OCI-M2 (cell line): Measurements from ENCODE around the gene NECTIN3.

Experiments
- DNase-seq: peaks from one replicate; lab custom pipeline; 2025; ENCODE audit not compliant: unreplicated experiment; lab: John Stamatoyannopoulos, UW

The NECTIN3 gene

DNA sequence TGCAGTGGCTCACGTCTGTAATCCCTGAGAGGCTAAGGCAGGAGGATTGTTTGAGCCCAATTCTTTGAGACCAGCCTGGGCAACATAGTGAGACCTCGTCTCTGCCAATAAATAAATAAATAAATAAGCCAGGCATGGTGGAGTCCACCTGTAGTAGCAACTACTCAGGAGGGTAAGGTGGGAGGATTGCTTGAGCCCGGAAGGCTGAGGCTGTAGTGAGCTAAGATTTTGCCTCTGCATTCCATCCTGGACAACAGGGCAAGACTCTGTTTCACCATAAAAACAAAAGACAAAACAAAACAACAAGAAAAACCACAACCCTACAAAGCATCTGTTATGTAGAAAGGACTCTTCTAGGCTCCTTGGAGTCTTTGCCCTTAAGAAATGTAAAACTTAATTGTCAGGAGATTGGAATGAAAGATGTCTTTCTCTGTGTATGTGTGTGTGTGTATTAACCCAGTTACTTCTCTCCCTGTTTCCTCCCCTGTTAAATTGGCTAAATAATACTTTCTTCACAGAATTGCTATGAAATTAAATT lies 9.5 kb downstream of the NECTIN3 start:
- DNase-seq = no peak

DNA sequence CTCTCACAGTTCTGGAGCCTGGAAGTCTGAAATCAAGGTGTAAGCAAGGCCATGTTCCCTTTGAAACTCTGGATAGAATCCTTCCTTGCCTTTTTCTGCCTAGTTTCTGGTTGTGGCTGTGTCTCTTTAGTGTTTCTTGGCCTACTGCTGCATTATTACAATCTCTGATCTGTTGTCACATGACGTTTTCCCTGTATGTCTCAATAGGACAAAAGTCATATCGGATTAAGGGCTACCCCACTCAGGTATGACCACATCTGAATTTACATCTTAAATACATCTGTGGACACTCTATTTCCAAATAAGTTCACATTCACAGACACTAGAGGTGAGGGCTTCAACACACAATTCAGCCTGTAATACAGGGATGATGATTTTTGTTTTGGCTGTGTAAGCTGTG lies 13.3 kb downstream of the NECTIN3 start:
- DNase-seq = no peak

DNA sequence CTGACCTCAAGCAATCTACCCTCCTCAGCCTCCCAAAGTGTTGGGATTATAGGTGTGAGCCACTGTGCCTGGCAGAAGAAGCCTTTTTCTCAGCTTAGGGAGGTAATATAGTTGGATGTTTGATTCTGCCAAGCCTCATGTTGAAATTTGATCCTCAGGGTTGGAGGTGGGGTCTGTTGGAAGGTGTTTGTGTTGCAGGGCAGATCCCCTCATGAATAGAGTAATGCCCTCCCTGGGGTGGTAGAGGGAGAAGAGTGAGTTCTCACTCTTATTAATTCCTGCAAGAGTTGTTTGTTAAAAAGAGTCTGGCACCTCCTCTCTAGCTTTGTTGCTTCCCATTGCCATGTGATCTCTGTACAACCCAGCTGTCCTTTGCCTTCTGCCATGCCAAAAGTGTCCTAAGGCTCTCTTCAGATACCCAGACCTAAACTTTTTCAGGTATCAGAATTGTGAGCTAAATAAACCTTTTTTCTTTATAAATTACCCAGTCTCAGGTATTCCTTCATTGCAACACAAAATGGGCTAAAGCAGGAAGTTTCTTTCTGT lies 16.4 kb downstream of the NECTIN3 start:
- no peak for DNase-seq

DNA sequence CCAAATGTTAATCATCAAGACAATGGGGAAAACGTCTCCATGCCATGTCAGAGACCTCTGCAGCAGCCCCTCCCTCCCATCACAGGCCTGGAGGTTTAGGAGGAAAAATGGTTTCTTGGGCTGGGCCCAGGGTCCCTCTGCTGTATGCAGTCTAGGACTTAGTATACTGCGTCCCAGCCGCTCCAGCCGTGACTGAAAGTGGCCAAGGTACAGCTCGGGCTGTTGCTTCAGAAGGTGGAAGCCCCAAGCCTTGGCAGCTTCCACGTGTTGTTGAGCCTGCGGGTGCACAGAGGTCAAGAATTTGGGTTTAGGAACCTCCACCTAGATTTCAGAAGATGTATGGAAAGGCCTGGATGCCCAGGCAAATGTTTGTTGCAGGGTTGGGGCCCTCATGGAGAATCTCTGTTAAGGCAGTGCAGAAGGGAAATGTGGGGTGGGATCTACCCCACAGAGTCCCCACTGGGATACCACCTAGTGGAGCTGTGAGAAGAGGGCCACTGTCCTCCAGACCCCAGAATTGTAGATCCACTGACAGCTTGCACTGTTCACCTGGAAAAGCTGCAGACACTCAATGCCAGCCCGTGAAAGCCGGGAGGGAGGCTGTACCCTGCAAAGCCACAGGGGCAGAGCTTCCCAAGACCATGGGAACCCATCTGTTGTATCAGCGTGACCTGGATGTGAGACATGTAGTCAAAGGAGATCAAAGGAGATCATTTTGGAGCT lies 25.0 kb downstream of the NECTIN3 start:
- DNase-seq = no peak

DNA sequence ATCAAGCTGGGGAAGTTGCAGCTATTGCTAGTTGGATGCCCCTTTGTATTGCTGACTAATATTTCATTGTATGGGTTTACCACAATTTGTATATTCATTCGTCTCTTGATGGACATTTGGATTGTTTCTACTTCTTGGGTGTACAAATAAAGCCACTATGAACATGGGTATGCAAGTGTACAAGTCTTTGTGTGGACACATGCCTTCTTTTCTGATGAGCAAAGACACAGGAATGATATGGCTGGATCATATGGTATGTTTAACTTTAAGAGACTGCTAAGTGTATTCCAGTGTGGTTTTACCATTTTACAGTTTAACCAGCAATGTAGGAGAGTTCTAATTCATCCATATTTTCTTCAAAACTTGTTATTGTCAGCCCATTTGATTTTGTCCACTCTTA lies 32.2 kb downstream of the NECTIN3 start:
- DNase-seq = no peak

DNA sequence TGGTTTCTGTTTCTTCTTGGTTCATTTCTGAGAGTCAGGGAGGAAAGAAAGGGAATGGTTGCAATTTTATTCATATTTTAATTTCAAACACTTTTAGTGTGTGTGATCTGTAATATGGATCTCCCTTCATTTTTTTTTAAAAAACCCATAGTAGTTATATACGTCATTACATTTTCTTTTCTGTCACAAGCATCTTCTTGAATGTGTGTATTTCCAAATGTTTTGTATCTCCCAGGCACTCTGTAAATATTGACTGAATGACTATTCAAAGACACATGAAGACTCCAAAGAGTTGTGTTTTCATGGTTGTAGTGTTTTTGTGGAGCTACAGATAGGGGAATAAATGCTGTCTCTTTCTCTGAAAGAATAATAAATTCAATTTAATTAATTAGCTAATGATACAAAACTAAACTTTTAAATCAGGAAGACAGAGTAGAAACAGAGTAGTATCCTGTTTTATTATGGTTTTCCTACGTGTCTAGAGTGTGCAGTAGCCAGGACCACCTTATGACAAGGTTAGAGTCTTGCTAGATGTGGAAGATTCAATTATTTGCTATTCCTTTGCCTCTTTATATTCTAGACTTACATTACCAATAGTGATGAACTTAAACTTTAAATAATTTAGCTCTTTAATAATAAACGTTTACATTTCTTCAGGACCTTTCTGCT lies 35.5 kb downstream of the NECTIN3 start:
- no peak for DNase-seq

DNA sequence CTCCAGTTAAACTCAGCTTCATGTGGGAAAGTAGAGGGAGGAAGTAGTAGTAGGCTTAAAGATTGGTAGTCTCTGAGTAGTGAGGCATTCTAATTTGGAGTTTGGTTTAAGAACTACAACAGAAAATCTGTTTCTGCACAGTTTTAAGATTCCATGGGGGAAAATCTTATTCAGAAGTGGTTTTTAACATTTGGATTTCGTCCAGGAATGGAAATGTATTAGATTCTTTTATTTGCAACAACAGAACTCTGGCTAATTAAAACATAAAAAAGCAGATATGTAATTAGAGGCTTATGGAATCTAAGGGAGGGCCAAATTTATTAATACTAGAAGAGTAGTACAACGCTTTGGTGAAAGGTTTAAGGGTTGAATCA lies 36.0 kb downstream of the NECTIN3 start:
- no peak for DNase-seq

DNA sequence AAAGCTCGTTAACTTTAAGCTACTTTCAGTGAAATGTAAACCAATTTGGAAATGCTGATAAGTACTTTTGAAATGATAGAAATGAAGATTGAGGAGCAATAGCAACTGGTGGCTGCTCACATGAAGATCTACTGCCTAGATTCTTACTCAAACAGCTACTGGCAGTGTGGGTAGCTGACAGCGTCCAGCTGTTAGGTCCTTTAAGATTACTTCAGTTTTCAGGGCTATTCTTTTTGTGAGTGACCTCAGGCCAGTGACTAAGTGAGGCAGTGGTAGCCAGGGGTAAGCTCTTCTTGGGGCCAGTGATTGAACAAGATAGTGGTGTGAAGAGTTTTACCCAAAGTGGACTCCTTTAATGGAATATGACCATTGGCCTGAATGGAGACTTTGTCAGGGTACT lies 41.3 kb downstream of the NECTIN3 start:
- DNase-seq = no peak

DNA sequence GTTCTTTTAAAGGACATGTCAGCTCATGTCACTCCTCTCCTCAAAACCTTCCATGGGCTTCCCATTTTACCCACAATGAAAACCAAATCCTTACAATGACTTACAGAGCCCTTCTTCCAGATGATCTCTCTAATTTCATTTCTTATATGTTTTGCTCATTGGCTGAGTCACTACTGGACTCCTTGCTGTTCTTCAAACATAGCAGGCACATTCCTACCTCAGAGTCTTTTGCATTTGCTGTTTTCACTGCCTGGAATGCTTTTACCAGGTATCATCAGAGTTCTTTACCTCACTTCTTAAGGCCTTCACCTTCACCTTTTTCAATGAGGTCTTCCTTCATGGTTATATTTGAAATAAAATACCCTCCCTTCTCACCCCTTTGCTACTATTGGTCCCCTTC lies 57.3 kb downstream of the NECTIN3 start:
- no peak for DNase-seq

DNA sequence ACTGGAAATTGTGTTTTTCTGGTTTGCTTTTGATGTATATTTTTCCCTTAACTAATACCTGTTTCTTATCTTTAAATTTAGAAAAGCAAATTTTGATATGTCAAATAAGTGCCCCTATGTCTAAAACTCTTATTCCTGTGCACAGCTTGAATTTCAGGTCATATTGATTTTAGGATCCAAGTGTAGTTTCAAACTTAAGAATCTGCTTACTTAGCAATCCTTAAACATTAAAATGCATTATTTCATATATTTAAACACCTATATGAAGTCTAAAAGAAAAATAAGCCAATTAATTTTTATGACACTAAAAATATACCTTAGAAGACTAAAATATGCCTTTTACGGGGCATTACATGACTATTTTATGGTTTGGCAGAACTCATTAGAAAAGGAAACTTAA lies 59.2 kb downstream of the NECTIN3 start:
- DNase-seq = no peak

DNA sequence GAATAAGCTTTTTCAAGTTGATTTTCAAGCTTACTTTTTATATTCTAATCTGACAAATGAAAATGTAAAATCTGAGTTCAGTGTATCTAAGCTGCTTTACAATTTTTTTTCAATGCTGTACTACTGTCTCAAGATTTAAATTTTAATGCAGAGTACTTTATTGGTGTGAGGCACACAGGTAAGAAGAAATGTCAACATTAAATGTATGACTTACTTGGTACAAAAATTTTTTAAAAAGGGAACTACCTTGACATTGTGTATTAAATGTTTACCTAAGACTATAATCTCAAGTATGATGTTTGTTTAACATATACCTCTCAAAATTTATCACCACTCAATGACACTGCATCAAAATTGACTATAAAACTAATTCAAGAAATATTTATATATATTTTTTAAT lies 62.7 kb downstream of the NECTIN3 start:
- no peak for DNase-seq

DNA sequence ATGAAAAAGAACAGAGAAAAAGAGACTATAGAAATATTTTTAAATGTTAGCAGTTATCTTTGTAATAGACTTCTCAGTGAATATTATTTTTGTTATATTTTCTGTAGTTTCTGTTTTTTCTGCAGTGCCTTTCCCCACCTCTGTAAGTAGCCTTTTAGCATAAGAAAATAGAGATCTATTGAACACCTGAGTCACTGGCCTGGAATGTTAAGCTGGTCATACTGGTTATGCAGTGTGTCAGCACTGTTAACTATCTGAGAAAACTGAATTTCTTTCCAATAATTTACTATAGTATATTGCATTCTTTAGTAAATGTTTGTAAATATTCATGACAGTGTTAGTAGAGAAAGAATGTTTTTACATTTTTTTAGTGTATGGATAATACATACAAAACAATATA lies 79.8 kb downstream of the NECTIN3 start:
- DNase-seq = no peak

DNA sequence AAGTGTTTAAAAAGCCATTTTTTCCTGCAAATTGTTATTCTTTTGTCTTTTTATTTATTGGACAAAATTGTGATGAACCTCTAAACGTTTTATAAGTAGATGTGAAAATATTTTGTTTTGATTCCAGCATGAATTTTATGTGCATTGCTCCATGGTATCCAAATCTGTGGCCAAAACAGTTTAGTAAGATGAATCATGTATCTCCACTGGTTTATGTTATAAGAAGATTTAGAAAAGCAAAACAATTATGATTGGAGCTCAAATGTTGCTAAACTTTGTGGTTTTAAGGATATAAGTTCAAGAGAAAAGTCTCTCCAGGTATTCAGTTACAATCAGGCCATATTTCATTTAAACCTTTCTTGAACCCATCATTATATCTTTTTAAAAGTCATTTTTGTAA lies 80.9 kb downstream of the NECTIN3 start:
- DNase-seq = no peak

DNA sequence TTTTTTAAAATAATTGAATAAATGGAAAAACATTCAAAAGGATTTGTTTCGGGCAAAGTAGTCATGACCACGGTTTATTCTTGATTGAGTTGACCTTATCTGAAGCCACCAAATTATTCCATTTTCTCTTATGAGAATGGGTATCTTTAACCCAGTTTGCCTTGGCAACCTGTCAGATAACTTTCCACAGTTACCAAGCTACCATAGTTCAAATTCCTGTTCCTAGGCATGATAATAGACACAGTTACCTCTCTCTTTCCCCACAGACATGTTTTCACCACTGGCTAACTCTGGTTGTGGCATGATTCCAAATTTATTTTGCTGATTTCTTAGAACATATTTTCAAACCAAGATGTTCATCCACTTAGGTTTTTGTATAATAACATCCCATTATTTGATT lies 84.9 kb downstream of the NECTIN3 start:
- no peak for DNase-seq

DNA sequence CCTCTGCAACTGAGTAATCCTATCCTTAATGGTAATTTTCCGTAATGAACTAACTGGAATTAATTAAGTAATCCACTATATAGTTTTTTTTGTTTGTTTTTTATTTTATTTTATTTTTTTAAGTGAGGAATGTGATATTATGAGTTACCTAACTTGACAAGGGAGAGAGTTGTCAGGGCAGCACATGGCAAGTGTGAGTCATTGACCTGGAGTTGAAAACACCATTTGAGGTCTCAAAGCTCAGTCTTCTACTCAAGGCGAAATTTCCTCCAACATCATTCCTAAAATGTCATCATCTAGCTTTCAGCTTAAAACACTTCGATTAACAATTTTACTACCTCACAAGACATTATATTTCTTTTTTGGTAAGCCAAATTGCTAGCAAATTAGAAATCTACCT lies 87.8 kb downstream of the NECTIN3 start:
- DNase-seq = no peak

DNA sequence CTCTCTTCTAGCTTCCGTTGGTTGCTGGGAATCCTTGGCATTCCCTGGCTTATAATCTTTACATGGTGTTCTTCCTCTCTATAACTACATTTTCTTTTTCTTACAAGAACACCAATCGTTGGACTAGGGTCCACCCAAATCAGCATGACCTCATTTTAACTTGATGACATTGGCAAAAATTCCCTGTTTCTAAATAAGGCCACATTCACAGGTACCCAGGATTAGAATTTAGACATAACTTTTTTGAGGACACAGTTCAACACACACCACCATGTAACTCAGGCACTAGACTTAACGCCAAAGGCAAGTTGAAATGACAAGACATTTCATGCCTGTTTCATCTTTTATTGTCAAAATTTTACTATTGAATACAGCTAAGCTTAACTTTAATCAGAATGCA lies 93.0 kb downstream of the NECTIN3 start:
- DNase-seq = no peak

DNA sequence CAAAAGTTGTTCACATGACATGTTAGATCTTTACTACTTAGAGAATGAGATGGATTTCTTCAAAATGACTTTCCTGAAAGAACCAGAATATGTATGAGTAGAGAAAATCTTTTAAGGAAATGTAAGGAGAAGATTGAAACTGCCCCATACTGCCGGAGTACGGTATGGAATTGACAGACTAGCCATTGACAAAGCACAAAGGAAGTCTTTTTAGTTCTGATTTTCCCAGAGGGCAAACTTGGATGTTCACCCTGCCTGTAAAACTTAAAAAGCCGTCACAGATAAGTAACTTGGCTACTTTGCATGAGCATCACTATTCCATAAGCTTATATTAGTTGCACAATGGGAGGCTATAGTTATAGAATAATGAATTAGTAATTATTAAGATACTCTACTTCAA lies 93.8 kb downstream of the NECTIN3 start:
- DNase-seq = no peak

DNA sequence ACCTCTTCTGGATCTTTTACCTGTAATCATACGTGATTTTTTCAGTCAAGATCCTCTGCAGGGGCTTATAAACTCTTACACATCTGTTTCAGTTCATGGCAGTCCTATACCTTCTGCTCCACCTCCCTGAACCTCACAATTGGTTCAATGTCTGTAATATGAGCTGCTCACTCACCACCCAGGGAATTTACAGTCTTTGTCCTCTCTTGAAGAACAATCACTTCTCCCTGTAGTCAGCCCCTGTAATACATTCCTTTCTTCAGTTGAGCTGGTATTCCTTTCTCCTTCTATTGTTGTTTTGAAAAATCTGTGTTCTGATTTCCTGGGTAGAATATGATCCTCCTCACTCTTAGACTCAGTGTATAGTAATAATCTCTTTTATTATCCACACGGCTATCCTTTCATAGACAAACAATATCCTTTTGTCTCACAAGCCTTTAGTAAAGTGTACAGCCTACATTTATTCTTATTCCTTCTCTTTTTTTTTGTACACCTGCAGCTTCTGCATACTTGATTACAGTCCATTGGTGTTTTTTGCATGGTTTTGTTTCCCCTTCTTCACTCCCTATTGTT lies 101.8 kb downstream of the NECTIN3 start:
- DNase-seq = no peak

DNA sequence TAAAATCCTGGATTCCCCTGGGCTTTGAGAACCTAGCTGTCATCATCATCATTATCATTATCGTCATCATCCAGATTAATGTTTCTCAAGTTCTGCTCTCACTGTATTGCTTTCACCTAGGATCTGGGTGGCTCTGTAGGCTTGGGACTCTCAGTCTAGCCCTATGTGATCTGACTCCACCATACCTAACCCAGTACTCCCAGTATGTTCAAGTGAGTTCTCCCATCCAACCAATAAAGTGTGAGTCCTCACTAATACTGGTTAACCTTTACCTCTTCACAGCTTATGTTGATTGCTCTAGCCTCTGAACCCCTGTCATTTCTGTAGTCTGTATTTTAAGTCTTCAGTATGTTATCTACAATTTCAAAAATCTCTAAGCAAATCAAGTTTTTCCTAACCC lies 102.3 kb downstream of the NECTIN3 start:
- DNase-seq = no peak

DNA sequence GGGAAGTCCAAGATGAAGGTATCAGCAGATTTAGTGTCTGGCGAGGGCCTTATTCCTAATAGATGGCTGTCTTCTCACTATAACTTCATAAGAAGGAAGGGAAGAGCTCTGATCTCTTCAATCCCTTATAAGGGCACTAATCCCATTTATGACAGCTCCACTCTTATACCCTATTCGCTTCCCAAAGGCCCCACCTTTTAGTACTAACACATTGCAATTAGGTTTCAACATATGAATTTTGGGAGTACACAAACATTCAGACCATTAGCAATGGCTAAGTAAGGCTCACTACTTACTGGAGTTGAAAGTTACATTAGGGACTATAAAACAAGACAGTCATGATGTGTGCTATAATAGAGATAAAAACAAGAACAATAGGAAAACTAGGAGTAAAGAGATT lies 118.9 kb downstream of the NECTIN3 start:
- no peak for DNase-seq

DNA sequence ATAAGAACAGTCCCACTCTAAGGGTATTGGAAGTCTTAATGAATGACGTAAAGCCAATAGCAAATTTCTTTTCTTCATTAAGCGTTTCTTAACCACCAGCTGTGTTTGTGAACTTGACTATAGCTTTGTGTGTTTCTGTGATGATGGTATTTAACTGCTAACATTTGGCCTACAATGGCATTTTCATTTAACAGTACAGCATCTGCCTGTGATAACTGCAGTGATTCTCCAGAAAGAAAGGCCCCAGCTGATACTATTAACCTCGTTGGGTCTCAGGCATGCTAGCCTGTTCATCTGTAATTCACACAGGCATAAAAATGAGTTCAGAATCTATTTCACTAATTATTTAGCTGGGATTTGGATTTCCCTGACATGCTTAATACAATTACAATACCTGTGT lies 121.9 kb downstream of the NECTIN3 start:
- no peak for DNase-seq

DNA sequence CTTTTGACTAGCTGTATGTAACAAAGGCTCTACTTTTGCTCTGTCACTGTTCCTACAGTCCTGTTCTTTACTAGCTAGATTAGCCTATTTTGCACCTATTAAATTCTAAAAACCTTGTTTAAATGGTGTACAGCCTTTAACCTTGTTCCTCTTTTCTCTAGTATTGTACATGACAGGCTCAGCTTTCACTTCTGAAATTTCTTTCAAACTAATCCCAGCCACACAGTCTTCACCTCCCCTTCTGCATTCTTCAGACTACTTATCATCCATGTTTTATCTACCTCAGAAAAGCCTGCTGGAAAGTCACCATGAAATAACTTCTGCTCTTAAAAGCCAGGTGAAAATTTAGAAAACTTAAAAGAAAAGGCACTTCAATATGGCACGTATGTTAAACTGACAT lies 122.4 kb downstream of the NECTIN3 start:
- DNase-seq = no peak
